Smooth muscle cell (in vitro differentiated cells): ENCODE measurements around the gene PXK. TPM values are rescaled to one million over a fixed set of nuclear protein-coding genes. Genes with fewer than 3 reads are reported as not detected.

Experiments used
- DNase-seq: peaks from one replicate; lab custom pipeline; 2025; ENCODE audit not compliant: unreplicated experiment; lab: John Stamatoyannopoulos, UW
- H2AFZ ChIP-seq: fragments of 200-600 bp; sonication (generic); 2 replicates; pipeline ENCODE4 v1.6.0; 2016; ENCODE audit warnings: antibody characterized with exemption, low read depth, mild to moderate bottlenecking
- H3F3A ChIP-seq: fragments of 200-600 bp; sonication (generic); 2 replicates; pipeline ENCODE4 v1.6.0; 2017; ENCODE audit warnings: antibody characterized with exemption, low read depth
- H3K27ac ChIP-seq: fragments of 200-600 bp; sonication (generic); 2 replicates; pipeline ENCODE4 v1.5.1; 2016; ENCODE audit warnings: low read depth, mild to moderate bottlenecking
- H3K27me3 ChIP-seq: fragments of 200-600 bp; sonication (generic); 2 replicates; pipeline ENCODE4 v1.6.1; 2016; ENCODE audit warnings: low read depth, mild to moderate bottlenecking
- H3K36me3 ChIP-seq: fragments of 200-600 bp; sonication (generic); 2 replicates; pipeline ENCODE4 v1.5.1; 2016; ENCODE audit warnings: low read depth
- H3K4me1 ChIP-seq: fragments of 200-600 bp; sonication (generic); 2 replicates; pipeline ENCODE4 v1.5.1; 2016; ENCODE audit warnings: low read depth
- H3K4me2 ChIP-seq: fragments of 200-600 bp; sonication (generic); 2 replicates; pipeline ENCODE4 v1.6.0; 2016; ENCODE audit warnings: mild to moderate bottlenecking
- H3K4me3 ChIP-seq: fragments of 200-600 bp; sonication (generic); 2 replicates; pipeline ENCODE4 v1.5.1; 2016; ENCODE audit warnings: mild to moderate bottlenecking
- H3K79me2 ChIP-seq: fragments of 200-600 bp; sonication (generic); 2 replicates; pipeline ENCODE4 v1.6.0; 2016; ENCODE audit warnings: low read depth, mild to moderate bottlenecking
- H3K9ac ChIP-seq: fragments of 200-600 bp; sonication (generic); 2 replicates; pipeline ENCODE4 v1.6.0; 2016; ENCODE audit warnings: low read depth
- H3K9me3 ChIP-seq: fragments of 200-600 bp; sonication (generic); replicated peaks from 2 replicates; pipeline ENCODE4 v1.5.1; 2016; ENCODE audit warnings: low read depth
- H4K20me1 ChIP-seq: fragments of 200-600 bp; sonication (generic); 2 replicates; pipeline ENCODE4 v1.6.0; 2016; ENCODE audit warnings: low read depth
- CTCF ChIP-seq: fragments of 200-600 bp; sonication (generic); IDR thresholded peaks from 2 replicates; pipeline ENCODE4 v1.5.1; 2017; ENCODE audit warnings: borderline replicate concordance, mild to moderate bottlenecking, antibody characterized with exemption; ENCODE audit not compliant: insufficient read depth, poor library complexity, severe bottlenecking
- WGBS: methylation state at CpG from one replicate; pipeline ENCODE4 v1.1.7; 2016; ENCODE audit warnings: low lambda C conversion rate; 5-methylcytosine and 5-hydroxymethylcytosine counted together
- polyA plus RNA-seq: library from polyadenylated mRNA; unstranded; fragments of >200 nt; fragmentation: Nextera tagmentation; extraction: Ambion mirVana; gene quantifications from 2 replicates; pipeline ENCODE4 v1.2.1, GENCODE V29; 2016
- total RNA-seq: library from RNA; depleted of rRNA; stranded (reverse); fragments of >200 nt; gene quantifications from 2 replicates; pipeline ENCODE4 v1.2.3, GENCODE V29; 2014

PXK gene
- total and polyA plus RNA-seq, 2 experiments from 2014 or later = 23.8 to 30.5 TPM

GRCh38 chr3:58298190-58298589, 34.5 kb upstream of the PXK start:
- TF ChIP-seq CTCF = no peak
- Histone ChIP-seq H3K4me2 (no peak overlapping the region), H3K4me1 (no peaks in the 10 kb centered on the region), H3K79me2 (no peaks in the 10 kb centered on the region), H3K9ac (no peak overlapping the region), H3K27ac (no peak overlapping the region), H2AFZ (no peak overlapping the region), H3K9me3 (peaks cover 8% of the 10 kb centered on the region), H3K27me3 (peaks cover 4% of the 10 kb centered on the region), H3K36me3 (no peaks in the 10 kb centered on the region), H3F3A (no peaks in the 10 kb centered on the region), H3K4me3 (no peak overlapping the region), H4K20me1 (no peaks in the 10 kb centered on the region)
- DNase-seq = no peak
- 89% methylated on average over 3 of the region's 3 CpGs for WGBS

GRCh38 chr3:58299075-58299474, 33.6 kb upstream of the PXK start:
- H3K9ac ChIP-seq = no peak overlapping the region
- WGBS = 88% methylated on average over 2 of the region's 2 CpGs

GRCh38 chr3:58299839-58300516, 32.7 kb upstream of the PXK start:
- DNase-seq = no peak
- 19% methylated on average over 8 of the region's 8 CpGs for WGBS
- no peaks in the 10 kb centered on the region for H3K4me1 ChIP-seq

More at GRCh38 chr3:58299075-58299474, 33.6 kb upstream of the PXK start:
- Histone ChIP-seq H4K20me1 (no peaks in the 10 kb centered on the region), H3K9me3 (peaks cover 8% of the 10 kb centered on the region), H3F3A (no peaks in the 10 kb centered on the region), H3K4me2 (no peak overlapping the region), H2AFZ (no peak overlapping the region), H3K27ac (no peak overlapping the region), H3K27me3 (peaks cover 4% of the 10 kb centered on the region), H3K36me3 (no peaks in the 10 kb centered on the region), H3K4me3 (no peak overlapping the region), H3K79me2 (no peaks in the 10 kb centered on the region), H3K4me1 (no peaks in the 10 kb centered on the region)
- TF ChIP-seq CTCF = no peak
- no peak for DNase-seq

More at GRCh38 chr3:58299839-58300516, 32.7 kb upstream of the PXK start:
- Histone ChIP-seq H3K9me3 (peaks cover 4% of the 10 kb centered on the region), H3K79me2 (no peaks in the 10 kb centered on the region), H4K20me1 (no peaks in the 10 kb centered on the region), H3K9ac (no peak overlapping the region), H3K4me2 (no peak overlapping the region), H3K36me3 (no peaks in the 10 kb centered on the region), H3F3A (no peaks in the 10 kb centered on the region), H2AFZ (no peak overlapping the region), H3K27ac (no peak overlapping the region), H3K4me3 (no peak overlapping the region), H3K27me3 (peaks cover 4% of the 10 kb centered on the region)
- peak; percentile 75 for TF ChIP-seq CTCF
